GF-D8 (cell line): ENCODE measurements around the gene PDZD2.
"Not testable (repeated sequence)": the region's sequence is repeated elsewhere in the genome, so short reads cannot be mapped to it uniquely, and the experiment has no call there.

Experiments used
- DNase-seq: peaks from one replicate; lab custom pipeline; 2025; lab: John Stamatoyannopoulos, UW

Gene PDZD2

GRCh38 chr5:31934156-31934555 is 295.2 kb downstream of the PDZD2 start:
- DNase-seq = no peak

DNA sequence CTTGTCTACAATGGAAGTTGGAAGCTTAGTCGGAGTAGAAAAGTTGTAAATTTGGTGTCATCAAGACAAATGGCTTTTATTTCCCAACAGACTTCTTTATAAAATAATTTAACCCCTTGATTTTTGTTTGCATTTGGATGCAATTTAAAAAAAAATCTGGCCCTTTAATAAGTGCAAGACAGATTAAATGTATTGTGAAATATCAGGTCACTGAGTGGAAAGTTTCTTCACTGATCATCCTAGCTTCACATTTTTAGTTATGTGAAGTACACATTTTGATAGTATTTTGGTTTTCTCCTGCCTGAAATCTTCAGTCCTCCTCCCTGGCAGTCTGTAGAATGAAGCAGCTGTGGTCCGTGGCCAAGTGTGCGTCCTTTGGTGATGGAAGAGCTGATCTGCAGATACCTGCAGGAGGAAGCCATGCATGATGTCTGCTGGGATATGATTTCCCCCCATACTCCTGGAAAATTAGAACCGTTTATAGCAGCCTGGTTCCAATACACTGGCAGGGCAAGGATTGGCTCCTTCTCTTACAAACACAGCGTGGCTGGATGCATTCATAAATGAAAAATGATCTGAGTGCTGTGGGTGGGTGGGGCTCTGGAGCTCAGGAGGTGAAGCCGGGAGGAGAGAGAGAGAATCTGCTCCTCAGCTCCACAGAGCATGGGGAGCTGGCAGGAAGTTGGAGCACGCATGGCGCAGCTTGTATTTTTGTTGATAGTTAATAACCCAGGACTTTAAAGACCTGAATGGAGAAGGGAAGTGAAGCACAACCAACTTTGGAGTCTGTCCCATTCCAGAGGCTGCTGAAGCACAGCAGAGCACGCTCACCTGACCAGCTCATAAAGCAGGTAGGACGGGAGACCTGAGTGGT is 296.8 kb downstream of the PDZD2 start:
- DNase-seq = no peak

GRCh38 chr5:31936683-31937082 is 297.8 kb downstream of the PDZD2 start:
- no peak for DNase-seq

DNA sequence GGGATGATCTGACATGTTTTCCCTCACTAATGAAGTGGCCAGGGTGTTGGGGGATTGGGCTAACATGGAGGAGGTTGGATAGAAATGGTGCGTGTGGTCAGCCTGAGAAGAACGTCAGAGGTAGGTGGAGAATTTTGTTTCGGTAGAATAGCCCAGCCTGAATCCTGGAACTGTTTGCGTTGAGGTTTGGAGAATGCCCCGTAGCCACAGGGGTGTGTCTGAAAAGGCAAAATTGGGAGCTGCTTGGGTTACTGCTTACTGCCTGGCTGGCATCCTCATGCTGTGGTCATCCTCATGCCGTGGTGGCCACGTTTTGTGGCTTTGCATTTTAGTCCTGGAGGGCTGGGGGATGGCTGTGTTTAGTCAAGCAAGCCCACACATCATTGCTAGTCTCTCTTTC is 298.3 kb downstream of the PDZD2 start:
- no peak for DNase-seq

DNA sequence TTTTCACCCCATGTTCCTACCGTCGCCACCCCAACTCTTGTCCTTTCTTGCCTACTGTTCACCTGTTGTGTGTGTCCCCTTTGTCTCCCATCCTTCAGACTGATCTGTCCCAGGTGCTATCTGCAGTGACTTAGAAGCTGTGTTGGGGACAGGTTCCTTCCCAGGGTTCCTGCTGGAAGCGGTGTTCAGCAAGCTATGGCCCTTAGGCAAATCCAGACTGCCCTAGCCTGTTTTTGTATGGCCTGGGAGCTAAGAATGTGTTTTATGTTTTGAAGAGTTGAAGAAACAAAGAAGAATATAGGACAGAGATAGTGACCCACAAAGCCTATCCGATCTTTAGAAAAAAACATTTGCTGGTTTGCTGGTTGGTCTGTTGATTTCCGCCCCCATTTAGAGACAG is 298.8 kb downstream of the PDZD2 start:
- no peak for DNase-seq

GRCh38 chr5:31939151-31939550 is 300.2 kb downstream of the PDZD2 start:
- DNase-seq = no peak

DNA sequence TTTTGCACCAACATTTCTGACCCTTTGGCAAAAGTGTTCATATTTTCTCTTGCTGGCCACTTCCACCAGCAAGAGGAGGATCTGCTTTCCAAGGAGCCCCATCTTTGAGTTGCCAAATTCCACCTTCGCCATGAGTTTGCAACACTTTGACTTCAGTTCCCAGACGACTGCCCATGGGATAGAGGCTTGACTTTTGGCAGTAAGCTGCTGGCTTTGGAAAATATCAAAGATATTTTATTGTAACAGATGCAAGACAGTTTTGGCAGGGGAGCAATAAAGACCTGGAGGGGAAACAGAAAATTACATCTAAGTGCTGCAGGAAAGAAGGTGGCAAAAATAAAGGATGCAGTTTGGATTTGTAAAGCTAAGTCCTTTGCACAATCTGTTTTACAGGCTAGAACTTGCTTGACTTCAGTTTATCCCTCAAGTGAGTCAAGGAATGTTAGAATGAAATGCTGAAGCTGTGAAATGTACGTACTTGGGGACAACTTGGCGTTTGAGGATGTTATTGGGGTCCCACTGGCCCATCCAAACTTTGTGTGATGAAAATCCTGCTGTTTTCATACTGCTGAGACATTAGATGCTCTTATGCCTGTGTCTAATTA is 302.3 kb downstream of the PDZD2 start:
- no peak for DNase-seq

DNA sequence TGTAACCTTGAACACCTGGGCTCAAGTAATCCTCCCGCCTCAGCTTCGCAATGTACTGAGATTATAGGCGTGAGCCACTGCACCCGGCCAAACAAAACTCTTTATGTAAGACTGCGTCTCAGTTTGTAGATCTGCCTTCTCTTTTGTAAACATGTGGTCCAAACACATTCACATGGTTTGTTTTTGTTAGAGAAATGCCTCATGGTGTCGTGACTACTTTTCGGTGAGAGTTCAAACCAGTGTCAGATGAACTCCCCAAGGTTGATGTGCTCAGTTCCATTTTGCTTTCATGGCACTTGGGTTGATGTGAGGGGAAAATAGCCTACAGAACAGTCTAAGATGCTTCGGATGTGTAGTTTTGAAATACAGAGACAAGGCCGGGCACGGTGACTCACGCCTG is 303.6 kb downstream of the PDZD2 start:
- no peak for DNase-seq

- DNase-seq = no peak
Observed at GRCh38 chr5:31944684-31945445, 305.9 kb downstream of the PDZD2 start.

- no peak for DNase-seq
Observed at GRCh38 chr5:31948006-31948405, 309.1 kb downstream of the PDZD2 start.

DNA sequence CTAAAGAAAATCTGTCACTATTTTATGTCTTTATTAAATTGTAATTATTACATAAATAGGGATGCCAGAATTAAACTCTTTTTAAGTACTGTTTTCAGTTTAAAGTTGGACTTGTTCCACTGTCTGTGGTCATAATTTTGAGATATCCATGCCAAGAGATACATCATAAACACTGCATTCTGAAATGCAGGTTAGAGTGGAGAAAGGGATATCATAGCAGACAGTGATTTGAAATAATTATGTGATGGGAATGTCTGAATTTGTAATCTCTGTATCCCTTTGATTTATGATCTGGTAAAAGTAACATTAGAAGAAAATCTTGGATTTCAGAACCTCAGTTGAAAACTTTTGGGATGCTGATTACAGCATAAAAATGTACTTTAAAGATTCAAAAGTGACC is 313.1 kb downstream of the PDZD2 start:
- DNase-seq = no peak

- DNase-seq = no peak
Observed at GRCh38 chr5:31954091-31954490, 315.2 kb downstream of the PDZD2 start.

GRCh38 chr5:31957151-31957550 is 318.2 kb downstream of the PDZD2 start:
- no peak for DNase-seq

DNA sequence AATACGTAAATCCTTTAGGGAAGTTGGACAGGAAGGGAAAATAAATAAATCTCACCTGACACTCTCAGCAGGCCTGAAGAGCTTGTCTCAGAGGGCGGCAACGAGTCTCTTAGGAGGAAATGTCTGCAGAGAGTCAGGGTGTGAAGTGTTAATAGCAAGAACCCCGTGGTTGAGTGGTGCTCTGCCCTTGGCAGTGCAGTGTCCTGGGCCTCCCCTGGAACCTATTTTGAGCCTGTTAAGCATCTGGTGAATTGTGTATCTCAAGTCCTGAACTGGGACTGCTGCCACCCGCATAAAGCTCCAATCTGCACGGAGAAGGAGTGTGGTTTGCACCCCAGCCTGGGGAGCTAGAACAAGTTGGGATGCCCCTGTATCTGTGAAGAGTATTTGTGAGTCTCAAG is 323.4 kb downstream of the PDZD2 start:
- no peak for DNase-seq

DNA sequence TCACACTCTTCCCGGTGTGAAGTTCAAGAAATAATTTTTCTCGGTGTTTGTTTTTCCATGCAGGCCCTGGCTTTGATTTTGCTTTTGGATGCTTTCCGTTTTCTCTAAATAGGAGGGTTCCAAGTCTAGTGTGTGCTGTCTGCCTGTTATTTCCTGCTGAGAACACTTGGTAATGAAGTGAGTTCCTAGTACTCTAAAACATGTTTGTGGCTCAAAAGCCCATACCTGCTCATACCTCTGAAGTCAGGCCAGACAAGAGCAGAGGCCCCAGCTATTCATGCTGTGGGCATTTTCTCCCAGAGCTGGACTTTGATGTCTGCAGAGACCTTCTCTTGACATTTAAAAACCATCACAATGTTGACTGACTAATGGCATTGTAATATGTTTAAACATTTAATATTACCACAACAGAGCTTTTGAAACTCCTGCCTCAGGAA is 324.0 kb downstream of the PDZD2 start:
- DNase-seq = no peak

DNA sequence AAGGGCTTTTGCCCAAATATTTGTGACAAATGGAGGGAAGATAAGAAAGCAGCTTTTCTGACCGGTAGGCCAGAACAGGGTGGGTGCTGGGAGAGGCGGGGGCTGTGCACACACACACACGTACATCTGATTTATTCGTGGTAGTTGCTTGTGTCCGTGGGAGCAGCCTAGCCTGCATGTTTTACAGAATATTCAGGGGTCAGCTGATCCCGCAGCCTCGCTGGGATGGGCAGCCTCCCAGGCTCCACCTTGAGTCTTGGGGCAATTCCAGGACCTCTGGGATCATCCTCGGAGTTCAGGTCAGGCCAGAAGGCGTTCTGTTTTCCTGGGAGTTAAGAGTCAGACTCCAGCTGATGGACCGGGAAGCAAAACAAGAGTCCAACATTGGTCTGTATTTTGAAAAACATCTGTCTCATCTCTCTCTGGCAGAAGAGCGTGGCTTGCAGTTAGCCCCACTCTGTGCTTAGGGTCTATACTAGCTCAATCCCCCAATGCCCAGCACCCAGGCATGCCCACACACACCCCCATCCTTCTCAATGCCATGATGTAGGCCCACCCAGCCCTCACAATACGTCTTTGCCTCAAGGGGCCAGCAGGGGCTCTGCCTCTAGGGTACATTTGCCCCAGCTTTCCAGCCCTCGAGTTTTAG is 324.6 kb downstream of the PDZD2 start:
- DNase-seq = no peak

DNA sequence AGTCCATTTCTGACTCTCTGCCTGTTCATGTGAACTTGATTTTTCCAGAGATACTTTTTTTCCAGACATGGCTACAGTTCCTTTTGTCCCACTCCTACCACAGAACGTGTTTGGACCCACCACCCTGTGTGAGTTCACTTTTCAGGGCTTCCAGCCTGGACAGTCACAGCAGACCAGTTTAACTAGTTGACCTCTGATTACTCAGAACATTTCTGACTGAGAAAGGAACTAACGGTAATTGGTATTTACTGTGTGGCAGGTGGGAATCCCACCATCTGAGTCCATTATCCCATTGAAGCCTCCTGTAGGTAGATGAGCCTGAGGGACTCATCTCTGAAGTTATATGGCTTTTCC is 325.1 kb downstream of the PDZD2 start:
- DNase-seq = no peak

DNA sequence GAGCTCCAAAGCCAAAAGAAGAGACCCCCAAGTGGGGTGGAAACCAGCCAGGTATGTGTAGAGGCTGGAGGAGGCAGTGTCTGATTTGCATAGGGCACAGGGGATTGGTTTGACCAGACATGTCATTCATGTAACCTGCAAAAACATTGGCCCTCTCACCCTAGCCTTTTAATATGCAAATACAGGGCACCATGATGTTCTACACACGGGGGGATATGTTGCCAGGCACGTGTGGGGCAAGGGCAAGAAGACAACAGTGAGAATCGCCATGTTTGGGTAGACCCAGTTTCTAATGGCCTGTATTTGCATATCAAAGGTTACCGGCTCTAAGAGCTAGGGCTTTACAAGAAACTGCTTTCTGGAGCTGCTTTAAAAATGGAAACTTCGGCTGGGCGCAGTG is 326.3 kb downstream of the PDZD2 start:
- DNase-seq = no peak

GRCh38 chr5:31966936-31967335 is 328.0 kb downstream of the PDZD2 start:
- DNase-seq = no peak

- no peak for DNase-seq
Observed at GRCh38 chr5:31967461-31967860, 328.5 kb downstream of the PDZD2 start.

DNA sequence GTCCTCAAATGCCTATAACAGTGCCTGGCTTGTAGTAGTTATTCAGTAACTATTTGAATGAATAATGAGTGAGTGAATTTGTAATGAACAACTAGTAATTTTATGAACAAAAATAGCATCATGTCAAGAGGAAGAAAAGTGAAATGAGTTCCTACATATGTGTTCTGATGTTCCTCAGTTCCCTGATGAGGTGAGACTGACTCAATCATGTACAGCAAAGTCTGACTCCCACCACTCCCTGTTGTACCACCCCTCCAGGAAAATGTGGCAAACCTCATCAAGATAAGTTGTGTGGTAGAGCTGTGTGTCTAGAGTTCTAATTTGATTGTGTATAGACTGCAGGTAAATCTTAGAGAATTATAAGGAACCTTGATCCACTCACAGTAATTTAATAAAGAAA is 333.6 kb downstream of the PDZD2 start:
- no peak for DNase-seq

DNA sequence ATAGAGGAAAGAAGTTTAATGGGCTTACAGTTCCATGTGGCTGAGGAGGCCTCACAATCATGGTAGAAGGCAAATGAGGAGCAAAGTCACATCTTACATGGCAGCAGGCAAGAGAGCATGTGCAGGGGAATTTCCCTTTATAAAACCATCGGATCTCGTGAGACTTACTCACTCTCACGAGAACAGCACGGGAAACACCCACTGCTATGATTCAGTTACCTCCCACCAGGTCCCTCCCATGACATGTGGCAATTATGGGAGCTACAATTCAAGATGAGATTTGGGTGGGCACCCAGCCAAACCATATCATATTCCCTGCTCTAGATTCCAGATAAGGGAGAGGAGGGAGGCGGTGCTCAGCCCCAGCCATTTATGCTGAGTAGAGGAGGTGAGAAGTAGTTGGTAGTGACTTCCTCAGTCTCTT is 336.3 kb downstream of the PDZD2 start:
- DNase-seq = not testable (repeated sequence)
